HG02852 (cell line): ENCODE data around the gene ATP5PO.
A peak's percentile ranks its signal among the peaks of the same experiment; 100 is the strongest.
"Not testable (repeated sequence)": the region's sequence is repeated elsewhere in the genome, so short reads cannot be mapped to it uniquely, and the experiment has no call there.

Experiments
- ATAC-seq: cut with Tn5 transposase; IDR thresholded peaks from one replicate; pipeline ENCODE4 v1.9.1; 2021; ENCODE audit warnings: mild to moderate bottlenecking, moderate library complexity; ENCODE audit not compliant: unreplicated experiment

Gene ATP5PO

DNA sequence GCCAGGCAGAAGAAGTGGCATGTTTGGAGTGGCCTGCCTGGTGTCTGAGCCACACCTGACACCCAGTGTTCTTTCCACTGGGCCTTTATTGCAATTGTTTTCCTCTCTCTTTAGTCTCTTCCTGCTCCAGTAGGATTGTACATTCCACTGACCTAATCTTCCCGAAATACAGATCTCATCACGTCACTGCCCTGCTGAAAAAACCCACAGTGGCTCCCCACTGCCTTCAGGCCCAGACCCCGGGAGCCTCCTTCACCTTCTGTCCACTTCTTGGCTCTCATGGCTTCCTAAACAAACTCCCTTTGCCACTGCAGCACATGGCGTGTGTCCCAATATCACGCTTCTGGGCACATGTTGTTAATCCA is 25.3 kb upstream of the ATP5PO start:
- no peak for ATAC-seq

DNA sequence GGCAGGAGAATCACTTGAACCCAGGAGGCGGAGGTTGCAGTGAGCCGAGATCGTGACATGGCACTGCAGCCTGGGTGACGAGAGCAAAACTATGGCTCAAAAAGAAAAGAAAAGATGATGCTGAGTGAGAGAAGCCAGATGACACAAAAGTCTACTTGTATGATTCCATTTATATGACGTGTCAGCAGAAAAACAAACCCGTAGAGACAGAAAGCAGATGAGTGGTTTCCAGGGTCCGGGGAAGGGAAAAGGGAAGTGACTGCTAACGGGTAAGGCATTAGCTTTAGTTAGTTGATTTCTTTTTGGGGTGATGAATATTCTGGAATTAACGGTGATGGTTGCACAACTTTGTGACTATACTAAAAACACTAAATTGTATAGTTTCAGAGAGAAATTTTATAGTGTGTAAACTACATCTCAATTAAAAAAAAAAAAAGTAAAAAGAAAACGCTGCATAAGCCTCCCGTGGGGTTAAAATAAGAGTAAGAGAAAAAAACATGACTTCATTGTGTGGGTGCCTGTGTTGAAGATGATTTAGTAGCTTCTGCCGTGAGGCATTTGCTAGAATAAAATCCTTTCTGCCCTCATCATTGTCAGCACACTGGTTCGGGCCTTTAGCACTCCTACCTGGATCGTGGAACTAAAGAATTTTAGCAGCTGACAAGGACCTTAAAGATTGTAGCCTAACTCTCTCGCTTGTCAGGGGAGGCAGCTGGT is 24.7 kb upstream of the ATP5PO start:
- no peak for ATAC-seq

DNA sequence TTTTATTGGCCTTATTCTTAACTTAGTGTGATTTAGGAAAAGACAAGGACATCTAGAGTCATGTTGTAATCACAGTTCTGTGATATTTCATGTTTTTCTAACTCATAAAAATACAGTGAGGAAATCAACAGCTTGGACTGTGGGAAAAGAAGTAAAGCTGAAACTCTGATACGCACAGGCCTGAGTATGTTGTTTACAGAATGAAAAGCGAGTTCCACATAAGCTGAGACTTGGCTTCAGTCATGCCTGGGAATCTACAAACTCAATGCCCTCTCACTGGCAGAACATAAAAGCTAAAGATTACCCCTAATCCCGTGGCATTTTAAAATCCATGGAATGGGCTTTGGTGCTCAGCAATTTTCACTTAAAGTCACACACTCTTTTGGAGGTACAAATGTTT is 23.6 kb upstream of the ATP5PO start:
- no peak for ATAC-seq

DNA sequence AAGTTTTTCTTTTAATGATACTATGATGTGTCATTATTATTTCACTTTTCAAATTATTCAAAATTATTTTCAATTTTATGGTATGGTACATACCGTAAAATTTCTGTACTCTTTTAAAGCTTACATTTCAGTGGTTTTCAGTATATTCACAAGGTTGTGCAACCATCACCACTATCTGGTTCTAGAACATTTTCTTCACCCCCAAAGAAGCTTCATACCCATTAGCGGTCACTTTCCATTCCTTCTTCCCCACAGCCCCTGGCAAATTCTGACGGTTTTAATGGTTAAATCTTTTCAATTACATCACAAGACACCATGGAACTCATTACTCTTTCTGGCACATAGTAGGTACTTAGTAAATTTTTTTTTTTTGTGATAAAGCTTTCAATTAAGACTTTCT is 22.8 kb upstream of the ATP5PO start:
- ATAC-seq, result no peak

DNA sequence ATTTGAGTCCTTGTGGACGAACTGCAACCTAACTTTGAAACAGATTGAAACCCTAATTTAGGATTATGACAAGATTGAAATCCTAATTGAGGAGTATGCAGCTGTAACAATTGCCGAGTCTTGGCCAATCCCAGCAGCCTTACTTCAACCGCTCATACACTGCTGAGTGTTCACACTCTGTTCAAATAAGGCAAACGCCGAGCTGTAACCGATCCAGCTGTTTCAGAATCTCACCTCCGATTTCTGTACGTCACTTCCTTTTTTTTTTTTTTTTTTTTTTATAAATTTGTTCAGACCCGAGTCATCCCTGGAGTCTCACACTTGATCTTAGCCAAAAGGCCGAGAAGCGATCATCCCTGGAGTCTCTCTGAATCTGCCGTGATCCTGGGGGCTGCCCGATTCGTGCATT is 22.3 kb upstream of the ATP5PO start:
- no peak for ATAC-seq

DNA sequence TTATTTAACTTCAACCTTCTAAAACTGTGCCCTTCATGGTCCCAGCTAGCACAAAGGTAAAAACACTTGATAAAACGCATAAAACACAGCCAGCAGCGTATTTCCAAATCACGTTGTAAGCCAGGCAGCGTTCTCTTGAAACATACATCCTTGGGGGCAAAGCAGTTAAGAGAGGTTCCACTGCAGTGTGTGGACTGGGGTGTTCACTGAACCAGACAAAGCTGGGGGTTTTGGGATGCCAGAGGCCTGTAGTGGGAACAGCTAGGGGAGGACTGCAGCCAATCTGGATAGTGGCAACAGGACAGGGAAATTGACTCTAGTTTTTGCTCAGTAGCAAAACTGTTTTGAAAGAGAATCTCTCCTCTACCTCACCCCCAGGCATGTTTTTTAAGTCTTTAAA is 21.5 kb upstream of the ATP5PO start:
- no peak for ATAC-seq

DNA sequence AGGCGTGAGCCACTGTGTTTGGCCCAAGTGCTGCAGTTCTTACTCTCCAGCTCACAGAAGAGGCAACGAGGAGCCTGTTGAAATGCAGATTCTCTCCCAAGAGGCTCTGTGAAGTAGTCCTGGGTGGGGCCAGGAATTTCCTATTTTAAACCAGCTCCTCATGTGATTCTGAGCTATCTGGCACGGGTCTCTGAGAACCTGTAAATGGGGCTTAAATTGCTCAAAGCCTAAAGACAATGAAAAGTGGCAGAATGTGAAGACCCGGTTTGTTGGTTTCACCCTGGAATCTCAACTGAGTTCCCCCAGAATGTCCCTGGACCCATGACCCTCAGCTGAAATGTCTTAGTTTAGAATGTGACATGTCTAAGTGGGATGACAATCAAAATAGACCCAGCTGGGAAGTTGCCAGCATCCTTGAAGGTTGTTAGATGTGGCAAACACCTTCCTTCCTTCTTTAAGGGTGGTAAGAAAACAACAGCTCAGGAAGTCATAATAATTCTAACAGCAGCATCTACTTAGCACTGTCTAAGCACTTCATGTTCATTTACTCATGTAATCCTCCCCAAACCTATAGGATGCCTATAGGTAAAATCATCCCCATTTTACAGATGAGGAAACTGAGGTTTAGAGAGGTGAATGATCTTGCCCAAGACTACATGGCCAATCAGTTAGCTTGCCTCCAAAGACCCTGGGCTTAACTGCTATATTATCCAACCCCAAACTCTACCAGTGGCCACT is 20.9 kb upstream of the ATP5PO start:
- ATAC-seq, result no peak

DNA sequence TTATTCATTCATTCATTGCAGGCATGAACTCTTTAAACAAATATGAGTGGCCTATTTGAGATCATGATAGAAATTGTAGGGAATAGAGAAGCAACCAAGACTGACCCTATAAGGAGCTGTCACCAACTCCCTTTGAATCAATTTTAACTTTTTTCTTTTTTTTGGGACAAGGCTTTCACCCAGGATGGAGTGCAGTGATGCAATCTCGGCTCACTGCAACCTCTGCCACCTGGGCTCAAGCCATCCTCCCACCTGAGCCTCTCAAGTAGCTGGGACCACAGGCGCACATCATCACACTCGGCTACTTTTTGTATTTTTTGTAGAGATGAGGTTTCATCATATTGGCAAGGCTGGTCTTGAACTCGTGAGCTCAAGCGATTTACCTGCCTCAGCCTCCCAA is 17.1 kb upstream of the ATP5PO start:
- no peak for ATAC-seq

DNA sequence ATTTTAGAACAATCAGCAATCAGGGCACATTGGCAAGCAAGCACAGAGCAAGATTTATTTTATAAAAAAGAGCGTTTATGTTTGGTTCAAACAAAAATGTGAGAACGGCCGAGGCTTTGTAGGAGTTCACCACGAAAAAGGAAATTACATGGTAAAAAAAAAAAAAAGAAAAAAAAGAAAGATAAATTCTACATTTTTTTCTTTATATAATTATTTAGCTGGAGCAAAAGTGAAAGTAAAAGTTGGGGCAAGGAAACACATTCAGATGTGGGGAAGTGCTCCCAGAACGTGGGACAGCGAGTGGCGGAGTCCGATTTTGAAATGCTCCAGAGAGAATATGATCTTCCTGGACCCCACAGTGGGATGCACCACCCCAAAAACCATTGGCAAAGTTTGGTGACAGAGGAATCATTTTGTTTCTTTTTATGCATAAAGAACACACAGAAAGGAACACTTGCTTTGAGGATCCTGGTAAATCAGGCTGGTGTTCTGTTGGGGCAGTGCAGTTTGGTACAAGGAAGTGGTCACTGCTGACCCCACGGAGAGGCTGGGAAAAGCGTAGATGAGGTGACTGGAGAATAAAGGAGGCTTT is 16.3 kb upstream of the ATP5PO start:
- no peak for ATAC-seq

DNA sequence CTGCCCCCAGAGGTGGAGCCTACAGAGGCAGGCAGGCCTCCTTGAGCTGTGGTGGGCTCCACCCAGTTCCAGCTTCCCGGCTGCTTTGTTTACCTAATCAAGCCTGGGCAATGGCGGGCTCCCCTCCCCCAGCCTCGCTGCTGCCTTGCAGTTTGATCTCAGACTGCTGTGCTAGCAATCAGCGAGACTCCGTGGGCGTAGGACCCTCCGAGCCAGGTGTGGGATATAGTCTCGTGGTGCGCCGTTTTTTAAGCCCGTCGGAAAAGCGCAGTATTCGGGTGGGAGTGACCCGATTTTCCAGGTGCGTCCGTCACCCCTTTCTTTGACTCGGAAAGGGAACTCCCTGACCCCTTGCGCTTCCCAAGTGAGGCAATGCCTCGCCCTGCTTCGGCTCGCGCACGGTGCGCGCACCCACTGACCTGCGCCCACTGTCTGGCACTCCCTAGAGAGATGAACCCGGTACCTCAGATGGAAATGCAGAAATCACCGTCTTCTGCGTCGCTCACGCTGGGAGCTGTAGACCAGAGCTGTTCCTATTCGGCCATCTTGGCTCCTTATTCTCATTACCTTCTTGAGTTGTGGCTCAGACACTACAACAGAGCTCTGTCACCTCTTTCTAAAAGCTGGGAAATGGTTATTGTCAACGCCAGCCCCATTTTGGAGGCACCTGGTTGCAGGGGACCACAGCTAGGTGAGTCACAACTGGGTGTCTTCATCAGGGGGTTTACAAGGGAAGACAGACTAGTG is 15.6 kb upstream of the ATP5PO start:
- not testable (repeated sequence) for ATAC-seq

DNA sequence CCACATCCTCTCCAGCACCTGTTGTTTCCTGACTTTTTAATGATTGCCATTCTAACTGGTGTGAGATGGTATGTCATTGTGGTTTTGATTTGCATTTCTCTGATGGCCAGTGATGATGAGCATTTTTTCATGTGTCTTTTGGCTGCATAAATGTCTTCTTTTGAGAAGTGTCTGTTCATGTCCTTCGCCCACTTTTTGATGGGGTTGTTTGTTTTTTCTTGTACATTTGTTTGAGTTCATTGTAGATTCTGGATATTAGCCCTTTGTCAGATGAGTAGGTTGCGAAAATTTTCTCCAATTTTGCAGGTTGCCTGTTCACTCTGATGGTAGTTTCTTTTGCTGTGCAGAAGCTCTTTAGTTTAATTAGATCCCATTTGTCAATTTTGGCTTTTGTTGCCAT is 10.6 kb upstream of the ATP5PO start:
- ATAC-seq, result not testable (repeated sequence)

DNA sequence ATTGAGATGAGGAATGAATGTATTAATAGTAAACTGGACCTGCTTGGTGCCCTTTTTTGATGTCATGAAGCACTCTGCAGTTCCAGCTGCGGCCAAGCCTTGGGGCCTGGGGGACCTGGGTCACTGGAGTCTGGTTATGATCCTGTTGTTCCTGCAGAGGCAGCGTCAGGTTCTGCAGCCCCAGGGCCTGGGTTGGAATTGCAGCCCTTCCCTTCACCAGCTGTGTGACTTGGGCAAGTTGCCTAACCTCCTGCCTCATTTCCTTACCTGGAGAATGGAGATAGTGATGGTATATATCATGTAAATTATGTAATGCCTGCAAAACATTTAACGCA is 9.1 kb upstream of the ATP5PO start:
- ATAC-seq, result no peak

DNA sequence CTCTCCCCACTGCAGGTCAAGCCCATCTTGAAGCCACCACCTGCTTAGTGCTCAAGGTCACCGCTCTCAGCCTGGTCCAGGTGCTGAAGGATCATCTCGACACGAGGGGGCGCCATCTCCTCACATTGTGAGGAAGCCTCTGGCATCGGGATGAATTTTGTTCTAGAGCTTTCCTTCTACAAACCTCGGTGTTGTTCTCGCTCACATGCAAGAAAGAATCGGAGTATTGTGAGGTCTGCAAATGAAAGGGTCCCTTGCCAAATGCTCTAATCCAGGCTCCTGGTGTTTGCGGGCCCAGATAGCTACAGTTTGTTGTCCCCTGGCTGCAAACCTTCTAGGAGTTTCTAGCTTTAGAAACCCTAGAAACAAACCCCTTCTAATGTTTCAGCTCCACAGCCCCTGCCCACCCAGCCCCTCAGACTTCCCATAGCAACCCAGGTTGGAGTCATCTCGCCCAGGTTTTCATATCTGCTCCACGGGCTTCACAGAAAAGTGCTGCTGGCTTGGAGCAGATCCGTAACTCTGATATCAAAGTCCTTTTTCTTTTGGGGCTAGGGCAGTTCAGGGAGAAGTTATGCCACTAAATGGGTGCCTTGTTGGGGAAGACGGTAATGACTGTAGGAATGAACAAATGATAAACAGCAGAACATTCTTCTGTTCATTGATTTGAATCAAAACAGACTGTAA is 8.6 kb upstream of the ATP5PO start:
- peak; percentile 66 for ATAC-seq

DNA sequence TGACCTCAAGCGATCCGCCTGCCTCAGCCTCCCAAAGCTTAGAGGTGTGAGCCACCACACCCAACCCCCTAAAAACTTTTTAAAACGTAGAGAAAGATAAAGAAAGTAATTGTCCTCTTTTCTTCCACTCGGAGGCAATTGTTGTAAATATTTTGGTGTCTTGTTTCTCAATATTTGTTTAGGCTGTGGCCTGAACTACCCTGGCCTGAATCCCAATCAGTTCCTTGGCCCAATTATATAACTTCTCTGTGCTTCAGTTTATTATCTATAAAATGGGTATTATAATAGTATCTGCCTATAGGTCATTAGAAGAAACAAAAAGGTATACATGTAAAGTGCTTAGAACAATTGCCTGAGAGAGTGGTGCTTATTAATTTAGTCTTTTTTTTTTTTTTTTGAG is 1.8 kb upstream of the ATP5PO start:
- no peak for ATAC-seq

DNA sequence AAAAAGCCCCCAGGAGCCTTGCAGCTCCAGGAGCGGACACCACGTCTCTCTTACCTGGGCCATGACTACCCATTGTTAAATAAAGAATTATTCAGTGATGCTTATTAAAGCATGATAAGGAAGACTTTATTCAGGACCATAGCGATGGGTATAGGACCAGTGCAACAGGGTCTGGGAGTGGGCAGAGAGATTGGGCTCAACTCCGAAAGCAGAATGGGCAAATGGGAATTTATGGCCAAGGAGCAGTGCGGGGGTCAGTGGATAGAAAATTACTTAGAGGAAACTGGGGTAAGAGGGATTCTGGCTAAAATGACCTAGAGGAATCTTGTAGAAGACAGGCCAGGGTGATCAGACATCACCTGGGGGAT is 580 bp upstream of the ATP5PO start:
- ATAC-seq, result no peak

DNA sequence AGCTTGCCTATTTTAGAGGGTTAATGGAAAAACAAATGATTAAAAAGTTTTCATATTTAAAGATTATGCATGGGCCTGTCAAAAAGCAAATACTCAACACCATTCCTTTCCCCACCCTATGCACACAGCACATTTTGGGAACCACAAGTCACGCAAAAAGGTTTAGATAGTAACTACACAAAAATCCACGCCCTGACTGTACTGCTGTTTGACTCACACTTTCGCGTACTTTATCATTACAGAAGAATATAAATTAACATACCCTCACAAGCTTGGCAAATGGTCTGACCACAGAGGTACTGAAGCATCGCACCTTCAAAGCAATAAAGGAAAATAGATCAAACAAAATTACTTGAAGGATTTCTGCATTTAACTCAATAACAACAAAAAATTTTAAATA is 1.4 kb downstream of the ATP5PO start:
- no peak for ATAC-seq

DNA sequence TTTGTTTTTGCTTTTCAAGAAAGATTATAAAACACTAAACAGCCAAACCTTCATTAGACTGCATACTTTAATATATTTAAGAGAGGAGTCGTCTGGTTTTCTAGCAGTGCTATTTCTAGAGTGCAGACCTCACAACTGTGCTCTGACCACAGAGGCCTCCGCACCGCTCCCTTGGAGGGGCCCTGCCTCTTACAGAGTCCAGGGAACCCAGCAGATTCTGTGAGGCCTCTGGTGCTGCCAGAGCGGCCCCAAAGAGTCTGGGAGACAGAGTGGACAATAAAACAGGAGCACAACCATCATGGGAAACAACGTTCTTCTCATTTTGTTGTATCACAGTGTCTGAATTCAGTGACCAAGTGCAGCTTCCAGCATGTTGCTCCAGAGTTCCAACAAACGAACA is 5.8 kb downstream of the ATP5PO start:
- ATAC-seq, result no peak

DNA sequence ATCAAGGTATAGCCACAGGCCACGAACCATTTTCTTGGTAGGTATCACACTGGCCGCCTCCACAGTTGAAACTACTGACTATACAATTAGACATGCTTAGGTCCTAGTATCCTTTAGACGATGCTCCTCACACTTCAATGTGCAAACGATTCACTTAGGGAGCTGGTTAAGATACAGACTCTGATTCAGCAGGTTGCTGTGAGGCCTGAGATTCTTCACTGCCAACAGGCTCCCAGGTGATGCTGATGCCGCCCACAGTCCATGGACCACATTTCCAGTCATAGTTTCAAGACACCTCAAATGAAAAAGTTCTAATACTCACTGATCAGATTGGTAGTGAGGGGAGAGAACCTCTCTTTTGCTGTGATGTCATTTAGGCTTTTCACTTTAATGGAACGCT is 6.8 kb downstream of the ATP5PO start:
- ATAC-seq, result no peak

DNA sequence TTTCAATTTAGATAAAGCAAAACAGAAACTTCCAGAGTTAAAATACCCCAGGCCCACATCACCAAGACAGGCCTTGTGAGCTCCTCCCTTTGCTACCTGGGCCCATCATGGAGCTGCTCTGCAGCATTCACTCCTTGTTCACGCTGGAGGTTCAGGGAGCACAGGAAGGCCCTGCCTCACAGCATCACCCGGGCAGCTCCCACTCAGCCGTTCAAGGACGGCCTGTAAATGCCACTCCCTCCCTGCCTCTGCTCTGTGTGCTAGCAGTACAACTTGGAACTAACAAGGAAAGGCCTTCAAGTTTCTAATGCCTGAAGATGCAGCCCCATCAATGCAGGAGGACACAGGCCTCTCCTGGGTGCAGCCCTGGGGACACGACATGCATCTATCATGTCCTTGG is 11.6 kb downstream of the ATP5PO start:
- ATAC-seq, result no peak

DNA sequence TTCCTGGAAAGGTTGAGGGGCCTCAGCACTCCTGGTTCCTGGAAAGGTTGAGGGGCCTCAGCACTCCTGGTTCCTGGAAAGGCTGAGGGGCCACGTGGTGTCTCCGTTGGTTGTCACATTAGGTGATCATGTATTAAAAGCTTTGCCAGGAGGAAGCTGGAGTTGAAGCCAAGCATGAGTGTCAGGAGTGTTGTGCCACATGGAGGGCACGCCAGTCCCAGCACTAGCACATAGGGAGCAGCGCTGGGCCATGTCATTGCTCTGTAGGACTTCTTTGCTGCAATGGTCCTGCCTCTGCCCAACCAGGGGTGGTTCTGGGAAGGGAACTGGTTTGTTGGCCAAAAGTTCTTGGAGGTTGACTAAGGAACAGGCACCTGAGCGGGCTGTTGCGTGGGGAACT is 13.3 kb downstream of the ATP5PO start:
- no peak for ATAC-seq
